HepG2 (cell line): ENCODE data around the gene ZNF425. TPM values are rescaled to one million over a fixed set of nuclear protein-coding genes. Genes with fewer than 3 reads are reported as not detected.

Source experiments
- CEBPG ChIP-seq: IDR thresholded peaks from 2 replicates; pipeline ENCODE4 v1.6.1; 2016
- CHD4 ChIP-seq: fragments of 200-600 bp; sonication (generic); IDR thresholded peaks from 2 replicates; pipeline ENCODE4 v1.7.0; 2017; ENCODE audit warnings: mild to moderate bottlenecking, low read length, borderline replicate concordance
- ISX ChIP-seq: sonication (generic); formaldehyde crosslinking; conservative IDR thresholded peaks from 2 replicates; pipeline ENCODE4 v1.5.0; 2020; ENCODE audit warnings: missing genetic modification reagents
- MLLT10 ChIP-seq: sonication (generic); formaldehyde crosslinking; IDR thresholded peaks from 2 replicates; pipeline ENCODE4 v1.4.0; 2020; ENCODE audit warnings: missing genetic modification reagents
- NCOA2 ChIP-seq: sonication (generic); formaldehyde crosslinking; IDR thresholded peaks from 2 replicates; pipeline ENCODE4 v1.8.0; 2022; ENCODE audit warnings: inconsistent platforms
- NFKB2 ChIP-seq: sonication (generic); formaldehyde crosslinking; IDR thresholded peaks from 2 replicates; pipeline ENCODE4 v1.4.0; 2020; ENCODE audit warnings: missing genetic modification reagents, borderline replicate concordance
- PCBP2 ChIP-seq: fragments of 200-400 bp; formaldehyde crosslinking; optimal IDR thresholded peaks from 2 replicates; pipeline ENCODE3; 2018; ENCODE audit warnings: low read length, low read depth; ENCODE audit not compliant: poor library complexity, severe bottlenecking
- PHF21A ChIP-seq: sonication (generic); formaldehyde crosslinking; IDR thresholded peaks from 2 replicates; pipeline ENCODE4 v1.5.0; 2020; ENCODE audit warnings: mild to moderate bottlenecking, missing genetic modification reagents
- TBL1XR1 ChIP-seq: fragments of 150-350 bp; IDR thresholded peaks from 2 replicates; pipeline ENCODE4 v1.6.1; 2014; ENCODE audit warnings: borderline replicate concordance, low read length; ENCODE audit not compliant: partially characterized antibody
- TFAP4 ChIP-seq: sonication (generic); IDR thresholded peaks from 2 replicates; pipeline ENCODE4 v1.6.1; 2016; ENCODE audit warnings: low read depth, borderline replicate concordance
- ZFAT ChIP-seq: sonication (generic); formaldehyde crosslinking; conservative IDR thresholded peaks from 2 replicates; pipeline ENCODE4 v1.8.1; 2023; ENCODE audit warnings: missing genetic modification reagents, inconsistent platforms
- ZNF207 ChIP-seq: fragments of 450-650 bp; IDR thresholded peaks from 2 replicates; pipeline ENCODE4 v1.6.1; 2016; ENCODE audit warnings: antibody characterized with exemption, borderline replicate concordance
- ZNF329 ChIP-seq: sonication (generic); formaldehyde crosslinking; IDR thresholded peaks from 2 replicates; pipeline ENCODE4 v1.9.0; 2021; ENCODE audit warnings: low read depth, mild to moderate bottlenecking, missing genetic modification reagents
- ZNF543 ChIP-seq: sonication (generic); formaldehyde crosslinking; IDR thresholded peaks from 2 replicates; pipeline ENCODE4 v1.4.0; 2020; ENCODE audit warnings: mild to moderate bottlenecking, missing genetic modification reagents
- ZNF557 ChIP-seq: sonication (generic); formaldehyde crosslinking; IDR thresholded peaks from 2 replicates; pipeline ENCODE4 v1.4.0; 2020; ENCODE audit warnings: missing genetic modification reagents
- ZNF75D ChIP-seq: sonication (generic); formaldehyde crosslinking; IDR thresholded peaks from 2 replicates; pipeline ENCODE4 v1.8.1; 2023; ENCODE audit warnings: missing genetic modification reagents, mild to moderate bottlenecking, borderline replicate concordance
- ZNF788 ChIP-seq: sonication (generic); formaldehyde crosslinking; IDR thresholded peaks from 2 replicates; pipeline ENCODE4 v1.5.0; 2020; ENCODE audit warnings: mild to moderate bottlenecking, missing genetic modification reagents, borderline replicate concordance
- polyA plus RNA-seq, 8 experiments: library from polyadenylated mRNA; depleted of rRNA in 3 of 8; stranded (reverse) in 7 of 8; unstranded in 1 of 8; fragments of >200 nt; fragmentation: Illumina TruSeq in 4 of 8; extraction: Trizol in 4 of 8; gene quantifications; 2 replicates each; pipeline versions ENCODE4 v1.2.1 to v1.2.3, GENCODE V29; 2011 to 2016; ENCODE audit warnings: low read depth in 4 of 8, missing spikeins in 1 of 8, mixed read lengths in 1 of 8; ENCODE audit not compliant: insufficient read depth in 1 of 8
- total RNA-seq, 5 experiments: library from RNA; depleted of rRNA; stranded (reverse); fragments of >200 nt; fragmentation: Illumina TruSeq; extraction: Trizol; gene quantifications; 2 replicates each; pipeline ENCODE4 v1.2.3, GENCODE V29; 2016; ENCODE audit warnings: low read depth in 1 of 5
- TF ChIP-seq, protein P1 (sequence below): sonication (generic); formaldehyde crosslinking; IDR thresholded peaks from 2 replicates; pipeline ENCODE4 v1.4.0; 2020; ENCODE audit warnings: missing genetic modification reagents
- TF ChIP-seq, protein P2 (sequence below): sonication (generic); formaldehyde crosslinking; conservative IDR thresholded peaks from 2 replicates; pipeline ENCODE4 v1.8.0; 2022; ENCODE audit warnings: low read depth, missing genetic modification reagents
- TF ChIP-seq, protein P3 (sequence below): sonication (generic); formaldehyde crosslinking; IDR thresholded peaks from 2 replicates; pipeline ENCODE4 v1.4.0; 2020; ENCODE audit warnings: missing genetic modification reagents, mild to moderate bottlenecking, borderline replicate concordance

ZNF425 gene
- total and polyA plus RNA-seq, 2 of the 13 experiments (the other 11 are each of a cell fraction or from before 2014, with no cell fraction given) = 0.51 to 1.1 TPM

- TF ChIP-seq TFAP4 (peak; percentile 27; the same call in 1 of the 2 replicates), NFKB2 (no peak), ZNF788 (CRISPR knock-in tag) (peak; percentile 97), PHF21A (CRISPR knock-in tag) (peak; percentile 76), ZFAT (CRISPR knock-in tag) (peak; percentile 24), TBL1XR1 (peak; percentile 60), ZNF557 (peak; percentile 59; the same call in 1 of the 2 replicates), MLLT10 (no peak), ZNF329 (CRISPR knock-in tag) (no peak; the same call in 1 of the 2 replicates), ZNF543 (CRISPR knock-in tag) (no peak; the same call in none of the 2 replicates), ZNF75D (CRISPR knock-in tag) (peak; percentile 91), ZNF207 (no peak), NCOA2 (peak; percentile 61; the same call in 1 of the 2 replicates), ISX (CRISPR knock-in tag) (0 out of 2 replicates have a peak, but pooled peaks have one; percentile 57), CEBPG (CRISPR knock-in tag) (peak; percentile 44), CHD4 (no peak), PCBP2 (no peak)
- TF ChIP-seq, protein P1, sequence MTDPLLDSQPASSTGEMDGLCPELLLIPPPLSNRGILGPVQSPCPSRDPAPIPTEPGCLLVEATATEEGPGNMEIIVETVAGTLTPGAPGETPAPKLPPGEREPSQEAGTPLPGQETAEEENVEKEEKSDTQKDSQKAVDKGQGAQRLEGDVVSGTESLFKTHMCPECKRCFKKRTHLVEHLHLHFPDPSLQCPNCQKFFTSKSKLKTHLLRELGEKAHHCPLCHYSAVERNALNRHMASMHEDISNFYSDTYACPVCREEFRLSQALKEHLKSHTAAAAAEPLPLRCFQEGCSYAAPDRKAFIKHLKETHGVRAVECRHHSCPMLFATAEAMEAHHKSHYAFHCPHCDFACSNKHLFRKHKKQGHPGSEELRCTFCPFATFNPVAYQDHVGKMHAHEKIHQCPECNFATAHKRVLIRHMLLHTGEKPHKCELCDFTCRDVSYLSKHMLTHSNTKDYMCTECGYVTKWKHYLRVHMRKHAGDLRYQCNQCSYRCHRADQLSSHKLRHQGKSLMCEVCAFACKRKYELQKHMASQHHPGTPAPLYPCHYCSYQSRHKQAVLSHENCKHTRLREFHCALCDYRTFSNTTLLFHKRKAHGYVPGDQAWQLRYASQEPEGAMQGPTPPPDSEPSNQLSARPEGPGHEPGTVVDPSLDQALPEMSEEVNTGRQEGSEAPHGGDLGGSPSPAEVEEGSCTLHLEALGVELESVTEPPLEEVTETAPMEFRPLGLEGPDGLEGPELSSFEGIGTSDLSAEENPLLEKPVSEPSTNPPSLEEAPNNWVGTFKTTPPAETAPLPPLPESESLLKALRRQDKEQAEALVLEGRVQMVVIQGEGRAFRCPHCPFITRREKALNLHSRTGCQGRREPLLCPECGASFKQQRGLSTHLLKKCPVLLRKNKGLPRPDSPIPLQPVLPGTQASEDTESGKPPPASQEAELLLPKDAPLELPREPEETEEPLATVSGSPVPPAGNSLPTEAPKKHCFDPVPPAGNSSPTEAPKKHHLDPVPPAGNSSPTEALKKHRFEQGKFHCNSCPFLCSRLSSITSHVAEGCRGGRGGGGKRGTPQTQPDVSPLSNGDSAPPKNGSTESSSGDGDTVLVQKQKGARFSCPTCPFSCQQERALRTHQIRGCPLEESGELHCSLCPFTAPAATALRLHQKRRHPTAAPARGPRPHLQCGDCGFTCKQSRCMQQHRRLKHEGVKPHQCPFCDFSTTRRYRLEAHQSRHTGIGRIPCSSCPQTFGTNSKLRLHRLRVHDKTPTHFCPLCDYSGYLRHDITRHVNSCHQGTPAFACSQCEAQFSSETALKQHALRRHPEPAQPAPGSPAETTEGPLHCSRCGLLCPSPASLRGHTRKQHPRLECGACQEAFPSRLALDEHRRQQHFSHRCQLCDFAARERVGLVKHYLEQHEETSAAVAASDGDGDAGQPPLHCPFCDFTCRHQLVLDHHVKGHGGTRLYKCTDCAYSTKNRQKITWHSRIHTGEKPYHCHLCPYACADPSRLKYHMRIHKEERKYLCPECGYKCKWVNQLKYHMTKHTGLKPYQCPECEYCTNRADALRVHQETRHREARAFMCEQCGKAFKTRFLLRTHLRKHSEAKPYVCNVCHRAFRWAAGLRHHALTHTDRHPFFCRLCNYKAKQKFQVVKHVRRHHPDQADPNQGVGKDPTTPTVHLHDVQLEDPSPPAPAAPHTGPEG (CRISPR knock-in tag) = peak; percentile 62; the same call in 1 of the 2 replicates
- TF ChIP-seq, protein P2, sequence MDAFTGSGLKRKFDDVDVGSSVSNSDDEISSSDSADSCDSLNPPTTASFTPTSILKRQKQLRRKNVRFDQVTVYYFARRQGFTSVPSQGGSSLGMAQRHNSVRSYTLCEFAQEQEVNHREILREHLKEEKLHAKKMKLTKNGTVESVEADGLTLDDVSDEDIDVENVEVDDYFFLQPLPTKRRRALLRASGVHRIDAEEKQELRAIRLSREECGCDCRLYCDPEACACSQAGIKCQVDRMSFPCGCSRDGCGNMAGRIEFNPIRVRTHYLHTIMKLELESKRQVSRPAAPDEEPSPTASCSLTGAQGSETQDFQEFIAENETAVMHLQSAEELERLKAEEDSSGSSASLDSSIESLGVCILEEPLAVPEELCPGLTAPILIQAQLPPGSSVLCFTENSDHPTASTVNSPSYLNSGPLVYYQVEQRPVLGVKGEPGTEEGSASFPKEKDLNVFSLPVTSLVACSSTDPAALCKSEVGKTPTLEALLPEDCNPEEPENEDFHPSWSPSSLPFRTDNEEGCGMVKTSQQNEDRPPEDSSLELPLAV (CRISPR knock-in tag) = no peak; the same call in 1 of the 2 replicates
- TF ChIP-seq, protein P3, sequence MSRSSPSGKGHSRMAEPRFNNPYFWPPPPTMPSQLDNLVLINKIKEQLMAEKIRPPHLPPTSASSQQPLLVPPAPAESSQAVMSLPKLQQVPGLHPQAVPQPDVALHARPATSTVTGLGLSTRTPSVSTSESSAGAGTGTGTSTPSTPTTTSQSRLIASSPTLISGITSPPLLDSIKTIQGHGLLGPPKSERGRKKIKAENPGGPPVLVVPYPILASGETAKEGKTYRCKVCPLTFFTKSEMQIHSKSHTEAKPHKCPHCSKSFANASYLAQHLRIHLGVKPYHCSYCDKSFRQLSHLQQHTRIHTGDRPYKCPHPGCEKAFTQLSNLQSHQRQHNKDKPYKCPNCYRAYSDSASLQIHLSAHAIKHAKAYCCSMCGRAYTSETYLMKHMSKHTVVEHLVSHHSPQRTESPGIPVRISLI (CRISPR knock-in tag) = peak; percentile 65; the same call in 1 of the 2 replicates
Measured at GRCh38 chr7:149125863-149126661, at the start of gene ZNF425 (continued).
